Measurements from ENCODE around the gene CAMK2G.

DNA sequence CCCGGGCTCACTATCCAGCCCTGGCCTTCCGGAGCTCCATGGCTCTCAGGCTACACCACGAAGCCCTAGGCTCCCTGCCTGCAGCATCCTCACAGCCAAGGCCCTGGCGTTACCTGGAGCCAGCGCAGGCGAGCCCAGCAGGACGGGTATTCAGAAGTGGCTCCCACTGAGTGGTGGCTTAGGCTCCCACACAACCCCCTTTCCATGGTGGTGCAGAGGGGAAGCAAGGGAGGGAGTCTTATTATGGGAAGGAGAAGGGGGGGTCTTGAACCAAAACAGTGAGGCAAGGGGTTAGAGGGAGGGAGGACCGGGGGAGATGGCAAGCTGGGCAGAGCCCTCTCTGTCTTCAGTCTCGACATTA, 33.3 kb downstream of the CAMK2G start:
- TF ChIP-seq, protein P1, sequence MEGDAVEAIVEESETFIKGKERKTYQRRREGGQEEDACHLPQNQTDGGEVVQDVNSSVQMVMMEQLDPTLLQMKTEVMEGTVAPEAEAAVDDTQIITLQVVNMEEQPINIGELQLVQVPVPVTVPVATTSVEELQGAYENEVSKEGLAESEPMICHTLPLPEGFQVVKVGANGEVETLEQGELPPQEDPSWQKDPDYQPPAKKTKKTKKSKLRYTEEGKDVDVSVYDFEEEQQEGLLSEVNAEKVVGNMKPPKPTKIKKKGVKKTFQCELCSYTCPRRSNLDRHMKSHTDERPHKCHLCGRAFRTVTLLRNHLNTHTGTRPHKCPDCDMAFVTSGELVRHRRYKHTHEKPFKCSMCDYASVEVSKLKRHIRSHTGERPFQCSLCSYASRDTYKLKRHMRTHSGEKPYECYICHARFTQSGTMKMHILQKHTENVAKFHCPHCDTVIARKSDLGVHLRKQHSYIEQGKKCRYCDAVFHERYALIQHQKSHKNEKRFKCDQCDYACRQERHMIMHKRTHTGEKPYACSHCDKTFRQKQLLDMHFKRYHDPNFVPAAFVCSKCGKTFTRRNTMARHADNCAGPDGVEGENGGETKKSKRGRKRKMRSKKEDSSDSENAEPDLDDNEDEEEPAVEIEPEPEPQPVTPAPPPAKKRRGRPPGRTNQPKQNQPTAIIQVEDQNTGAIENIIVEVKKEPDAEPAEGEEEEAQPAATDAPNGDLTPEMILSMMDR (IDR thresholded peaks at IDR 0.05; ENCODE audit: low read depth, low read length, missing input control): no peak
- TF ChIP-seq RAD21 (IDR thresholded peaks at IDR 0.05): no peak
- no peak for TF ChIP-seq YY1 (IDR thresholded peaks at IDR 0.05)
- TF ChIP-seq SP1 (IDR thresholded peaks at IDR 0.05): no peak
- TF ChIP-seq GABPA (IDR thresholded peaks at IDR 0.05 in 1 of 2, conservative IDR thresholded peaks at IDR 0.05 in 1 of 2): no peak
- no peak for TF ChIP-seq TAF1 (conservative IDR thresholded peaks at IDR 0.05)
- TF ChIP-seq, protein P2, sequence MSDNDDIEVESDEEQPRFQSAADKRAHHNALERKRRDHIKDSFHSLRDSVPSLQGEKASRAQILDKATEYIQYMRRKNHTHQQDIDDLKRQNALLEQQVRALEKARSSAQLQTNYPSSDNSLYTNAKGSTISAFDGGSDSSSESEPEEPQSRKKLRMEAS (IDR thresholded peaks at IDR 0.05): no peak
- no peak for TF ChIP-seq EGR1 (IDR thresholded peaks at IDR 0.05; ENCODE audit: low read depth in 2 of 2)
- TF ChIP-seq, protein P3, sequence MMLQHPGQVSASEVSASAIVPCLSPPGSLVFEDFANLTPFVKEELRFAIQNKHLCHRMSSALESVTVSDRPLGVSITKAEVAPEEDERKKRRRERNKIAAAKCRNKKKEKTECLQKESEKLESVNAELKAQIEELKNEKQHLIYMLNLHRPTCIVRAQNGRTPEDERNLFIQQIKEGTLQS (IDR thresholded peaks at IDR 0.05): no peak
- TF ChIP-seq FOXA1 (IDR thresholded peaks at IDR 0.05): no peak
- TF ChIP-seq, protein P4, sequence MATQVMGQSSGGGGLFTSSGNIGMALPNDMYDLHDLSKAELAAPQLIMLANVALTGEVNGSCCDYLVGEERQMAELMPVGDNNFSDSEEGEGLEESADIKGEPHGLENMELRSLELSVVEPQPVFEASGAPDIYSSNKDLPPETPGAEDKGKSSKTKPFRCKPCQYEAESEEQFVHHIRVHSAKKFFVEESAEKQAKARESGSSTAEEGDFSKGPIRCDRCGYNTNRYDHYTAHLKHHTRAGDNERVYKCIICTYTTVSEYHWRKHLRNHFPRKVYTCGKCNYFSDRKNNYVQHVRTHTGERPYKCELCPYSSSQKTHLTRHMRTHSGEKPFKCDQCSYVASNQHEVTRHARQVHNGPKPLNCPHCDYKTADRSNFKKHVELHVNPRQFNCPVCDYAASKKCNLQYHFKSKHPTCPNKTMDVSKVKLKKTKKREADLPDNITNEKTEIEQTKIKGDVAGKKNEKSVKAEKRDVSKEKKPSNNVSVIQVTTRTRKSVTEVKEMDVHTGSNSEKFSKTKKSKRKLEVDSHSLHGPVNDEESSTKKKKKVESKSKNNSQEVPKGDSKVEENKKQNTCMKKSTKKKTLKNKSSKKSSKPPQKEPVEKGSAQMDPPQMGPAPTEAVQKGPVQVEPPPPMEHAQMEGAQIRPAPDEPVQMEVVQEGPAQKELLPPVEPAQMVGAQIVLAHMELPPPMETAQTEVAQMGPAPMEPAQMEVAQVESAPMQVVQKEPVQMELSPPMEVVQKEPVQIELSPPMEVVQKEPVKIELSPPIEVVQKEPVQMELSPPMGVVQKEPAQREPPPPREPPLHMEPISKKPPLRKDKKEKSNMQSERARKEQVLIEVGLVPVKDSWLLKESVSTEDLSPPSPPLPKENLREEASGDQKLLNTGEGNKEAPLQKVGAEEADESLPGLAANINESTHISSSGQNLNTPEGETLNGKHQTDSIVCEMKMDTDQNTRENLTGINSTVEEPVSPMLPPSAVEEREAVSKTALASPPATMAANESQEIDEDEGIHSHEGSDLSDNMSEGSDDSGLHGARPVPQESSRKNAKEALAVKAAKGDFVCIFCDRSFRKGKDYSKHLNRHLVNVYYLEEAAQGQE (IDR thresholded peaks at IDR 0.05): no peak
- no peak for TF ChIP-seq HNF4G (IDR thresholded peaks at IDR 0.05)
